SK-N-SH treated with all-trans-retinoic acid at 6 μM for 48 hours (cell line): ENCODE results near the gene KIFC1.
"Not testable (repeated sequence)": the region's sequence is repeated elsewhere in the genome, so short reads cannot be mapped to it uniquely, and the experiment has no call there.

Source experiments
- ARNTL ChIP-seq: fragments of 450-650 bp; formaldehyde crosslinking; IDR thresholded peaks from 2 replicates; pipeline ENCODE4 v1.5.0; 2020; ENCODE audit warnings: low read depth, mild to moderate bottlenecking, moderate library complexity, borderline replicate concordance
- BACH2 ChIP-seq: fragments of 250-450 bp; sonication (Bioruptor Pico); IDR thresholded peaks from 2 replicates; pipeline ENCODE4 v1.9.0; 2021; ENCODE audit warnings: mild to moderate bottlenecking, borderline replicate concordance
- CSRNP3 ChIP-seq: fragments of 250-450 bp; sonication (Bioruptor Pico); IDR thresholded peaks from 2 replicates; pipeline ENCODE4 v1.5.1; 2021; ENCODE audit warnings: mild to moderate bottlenecking, moderate library complexity
- ESRRG ChIP-seq: fragments of 250-450 bp; sonication (Bioruptor Pico); IDR thresholded peaks from 2 replicates; pipeline ENCODE4 v1.6.1; 2021; ENCODE audit warnings: mild to moderate bottlenecking
- GLIS3 ChIP-seq: fragments of 250-450 bp; sonication (Bioruptor Pico); IDR thresholded peaks from 2 replicates; pipeline ENCODE4 v1.5.0; 2020; ENCODE audit warnings: mild to moderate bottlenecking, moderate library complexity
- PATZ1 ChIP-seq: fragments of 250-450 bp; sonication (Bioruptor Pico); IDR thresholded peaks from 2 replicates; pipeline ENCODE4 v1.8.0; 2020; ENCODE audit warnings: mild to moderate bottlenecking, moderate library complexity, borderline replicate concordance
- POU6F1 ChIP-seq: fragments of 250-450 bp; sonication (Bioruptor Pico); IDR thresholded peaks from 2 replicates; pipeline ENCODE4 v1.8.0; 2021; ENCODE audit warnings: low read depth, mild to moderate bottlenecking, moderate library complexity, borderline replicate concordance
- RARB ChIP-seq: fragments of 250-450 bp; sonication (Bioruptor Pico); IDR thresholded peaks from 2 replicates; pipeline ENCODE4 v1.8.0; 2021; ENCODE audit warnings: mild to moderate bottlenecking, moderate library complexity
- SNAI2 ChIP-seq: fragments of 250-450 bp; sonication (Bioruptor Pico); IDR thresholded peaks from 2 replicates; pipeline ENCODE4 v1.5.0; 2020; ENCODE audit warnings: mild to moderate bottlenecking, moderate library complexity
- TSHZ2 ChIP-seq: fragments of 250-450 bp; sonication (Bioruptor Pico); IDR thresholded peaks from 2 replicates; pipeline ENCODE4 v1.5.0; 2020; ENCODE audit warnings: mild to moderate bottlenecking, moderate library complexity
- ZFP3 ChIP-seq: fragments of 250-450 bp; sonication (Bioruptor Pico); IDR thresholded peaks from 2 replicates; pipeline ENCODE4 v1.5.0; 2020; ENCODE audit warnings: mild to moderate bottlenecking, moderate library complexity
- ZFP30 ChIP-seq: fragments of 450-650 bp; formaldehyde crosslinking; IDR thresholded peaks from 2 replicates; pipeline ENCODE4 v1.5.0; 2022; ENCODE audit warnings: mild to moderate bottlenecking, moderate library complexity
- ZNF565 ChIP-seq: fragments of 450-650 bp; formaldehyde crosslinking; conservative IDR thresholded peaks from 2 replicates; pipeline ENCODE4 v1.5.0; 2020; ENCODE audit warnings: low read depth, mild to moderate bottlenecking, moderate library complexity
- ZNF70 ChIP-seq: fragments of 450-650 bp; formaldehyde crosslinking; IDR thresholded peaks from 2 replicates; pipeline ENCODE4 v1.5.0; 2020; ENCODE audit warnings: mild to moderate bottlenecking, moderate library complexity

GRCh38 chr6:33346972-33347371 is 44.7 kb upstream of the KIFC1 start:
- not testable (repeated sequence) for TF ChIP-seq ARNTL (CRISPR knock-in tag); CSRNP3 (CRISPR knock-in tag); ZNF70 (CRISPR knock-in tag); PATZ1 (CRISPR knock-in tag); RARB (CRISPR knock-in tag); TSHZ2 (CRISPR knock-in tag); ZNF565; POU6F1 (CRISPR knock-in tag); BACH2; GLIS3 (CRISPR knock-in tag); ESRRG (CRISPR knock-in tag); ZFP30 (CRISPR knock-in tag); SNAI2 (CRISPR knock-in tag); ZFP3 (CRISPR knock-in tag)
